GM12892 (cell line): ENCODE data around the gene ADD1.

Experiments used
- POLR2A ChIP-seq: IDR thresholded peaks from 2 replicates; pipeline ENCODE4 v1.6.1; 2011; ENCODE audit warnings: low read depth, low read length, control low read depth
- POLR2AphosphoS5 ChIP-seq: IDR thresholded peaks from 2 replicates; pipeline ENCODE4 v1.6.1; 2011; ENCODE audit warnings: low read depth, low read length, control low read depth
- TAF1 ChIP-seq: IDR thresholded peaks from 2 replicates; pipeline ENCODE4 v1.6.1; 2011; ENCODE audit warnings: low read depth, mild to moderate bottlenecking, control low read depth, low read length, borderline replicate concordance

GRCh38 chr4:2812612-2813354, 30.9 kb upstream of the ADD1 start:
- no peak; the same call in none of the 2 replicates for TF ChIP-seq POLR2AphosphoS5
- TF ChIP-seq TAF1, result no peak
- no peak for TF ChIP-seq POLR2A
